Natural killer cell (primary cell): ENCODE measurements around the gene SLC25A21. TPM values are rescaled to one million over a fixed set of nuclear protein-coding genes. Genes with fewer than 3 reads are reported as not detected.

Experiments used
- ATAC-seq, 3 donors: fragments of 150-1000 bp in 2 of 3; fragments of 200-7000 bp in 1 of 3; cut with Tn5 transposase; 1 replicate in 1 of 3; 2 replicates in 2 of 3; pipeline ENCODE4 v1.10.0; 2021; ENCODE audit warnings: mild to moderate bottlenecking in 2 of 3, moderate library complexity in 2 of 3
- DNase-seq, 2 donors: peaks; one replicate each; pipeline versions ENCODE4 v3.0.0 to v3.0.0-alpha.2; 2013 to 2021; ENCODE audit warnings: mixed read lengths in 1 of 2
- H3K27ac ChIP-seq: one replicate; pipeline ENCODE4 v1.5.1; 2013; ENCODE audit warnings: mild to moderate bottlenecking, low read length
- H3K27me3 ChIP-seq: one replicate; pipeline ENCODE4 v1.6.1; 2013; ENCODE audit warnings: low read length; ENCODE audit not compliant: control insufficient read depth, insufficient read depth
- H3K36me3 ChIP-seq: one replicate; pipeline ENCODE4 v1.6.1; 2013; ENCODE audit warnings: low read length; ENCODE audit not compliant: control insufficient read depth, insufficient read depth
- H3K4me1 ChIP-seq: one replicate; pipeline ENCODE4 v1.6.1; 2013; ENCODE audit warnings: low read length; ENCODE audit not compliant: control insufficient read depth, insufficient read depth
- H3K4me3 ChIP-seq: one replicate; pipeline ENCODE4 v1.5.1; 2013; ENCODE audit warnings: low read length
- H3K9me3 ChIP-seq: one replicate; pipeline ENCODE4 v1.6.1; 2013; ENCODE audit warnings: low read length; ENCODE audit not compliant: control insufficient read depth, insufficient read depth
- H3K27ac Mint-ChIP-seq, 2 donors: one replicate each; pipeline ENCODE4 v1.8.0; 2022; ENCODE audit warnings: mild to moderate bottlenecking in 2 of 2, mixed read lengths in 2 of 2, moderate library complexity in 1 of 2
- H3K27me3 Mint-ChIP-seq, 2 donors: one replicate each; pipeline ENCODE4 v1.8.0; 2022; ENCODE audit warnings: low read depth in 2 of 2, mixed read lengths in 2 of 2
- H3K36me3 Mint-ChIP-seq: one replicate; pipeline ENCODE4 v1.8.0; 2022; ENCODE audit warnings: mixed read lengths
- H3K4me1 Mint-ChIP-seq, 2 donors: one replicate each; pipeline ENCODE4 v1.8.0; 2022; ENCODE audit warnings: mixed read lengths in 2 of 2
- H3K4me3 Mint-ChIP-seq: one replicate; pipeline ENCODE4 v1.8.0; 2022; ENCODE audit warnings: mild to moderate bottlenecking, moderate library complexity, mixed read lengths
- H3K9me3 Mint-ChIP-seq, 2 donors: one replicate each; pipeline ENCODE4 v1.8.0; 2022; ENCODE audit warnings: mixed read lengths in 2 of 2
- CTCF ChIP-seq: fragments of 200-600 bp; IDR thresholded peaks from one replicate; pipeline ENCODE4 v1.8.0; 2022; ENCODE audit warnings: antibody characterized with exemption
- WGBS: methylation state at CpG from one replicate; pipeline ENCODE4 v1.1.7; 2013; ENCODE audit warnings: missing lambda C conversion rate; ENCODE audit not compliant: insufficient coverage; 5-methylcytosine and 5-hydroxymethylcytosine counted together
- intact Hi-C: fragments of 100-400 bp; cut with micrococcal nuclease; formaldehyde crosslinking; loops from one replicate; pipeline ENCODE4 v1.14.2; 2022
- total RNA-seq, 4 donors: library from RNA; stranded (reverse); fragments of 120-200 nt in 1 of 4; gene quantifications; one replicate each; pipeline versions ENCODE4 v1.2.3 to v1.2.4, GENCODE V29; 2013 to 2022

Gene SLC25A21
- total RNA-seq, 3 donors from 2014 or later (not counting 1 experiment from before 2014, with no cell fraction given): not detected

- Histone ChIP-seq H3K27ac (no peak overlapping the region), H3K9me3 (no peaks in the 10 kb centered on the region), H3K36me3 (no peaks in the 10 kb centered on the region), H3K27me3 (no peaks in the 10 kb centered on the region), H3K4me3 (no peak overlapping the region), H3K4me1 (no peaks in the 10 kb centered on the region)
- H3K9me3 Mint-ChIP-seq: peaks cover 3 to 7% of the 10 kb centered on the region in 2 donors
- H3K4me3 Mint-ChIP-seq: no peak overlapping the region
- H3K4me1 Mint-ChIP-seq: no peaks in the 10 kb centered on the region
- no peaks in the 10 kb centered on the region for H3K27me3 Mint-ChIP-seq
- intact Hi-C loops: no loop called here
- TF ChIP-seq CTCF: no peak
- DNase-seq (no peak), ATAC-seq (no peak)
- no peak overlapping the region for H3K27ac Mint-ChIP-seq
- no peaks in the 10 kb centered on the region for H3K36me3 Mint-ChIP-seq
- WGBS: 85% methylated on average over 1 of the region's 2 CpGs
Measured at GRCh38 chr14:36766974-36767373, 405.4 kb downstream of the SLC25A21 start.

DNA sequence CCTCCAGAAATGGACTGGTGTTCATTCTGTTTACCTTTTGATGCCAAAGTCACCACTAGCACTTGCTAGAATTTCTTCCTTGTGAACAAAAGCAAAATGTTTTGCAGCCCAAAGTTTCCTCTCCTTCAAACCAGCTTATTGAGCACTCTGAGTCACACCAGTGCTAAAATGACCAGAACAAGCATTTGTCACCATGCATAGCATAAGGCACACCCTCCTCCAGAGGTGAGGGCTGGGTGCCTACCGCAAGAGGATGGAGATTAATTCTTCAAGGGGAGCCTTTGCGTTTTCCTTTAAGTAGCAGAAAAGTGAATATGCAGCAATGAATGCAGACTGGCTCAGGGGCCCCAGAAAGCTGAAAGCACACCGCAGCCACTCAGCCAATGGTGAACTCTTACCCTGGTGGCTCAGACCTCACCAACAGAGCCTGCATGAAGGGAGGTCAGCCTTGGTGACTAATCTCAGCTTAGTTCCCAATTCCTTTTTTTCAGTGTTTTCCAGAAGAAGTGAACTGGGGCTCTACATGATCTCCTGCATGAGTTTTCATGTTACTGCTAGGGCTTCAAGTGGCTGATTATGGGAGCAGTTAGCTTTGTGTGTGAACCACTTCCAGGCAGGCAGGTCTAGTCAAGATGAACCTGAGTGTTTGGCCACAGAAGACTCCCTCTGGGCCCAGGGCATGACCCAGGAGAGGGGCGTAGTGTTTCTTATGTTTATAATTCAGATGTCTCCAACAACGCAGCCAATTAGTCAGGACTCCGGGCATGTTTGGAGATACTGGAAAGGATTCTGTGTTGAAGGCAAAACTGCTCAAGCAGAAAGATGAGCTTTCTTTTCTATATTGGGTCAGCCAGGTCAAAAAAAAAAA lies 414.4 kb downstream of the SLC25A21 start:
- H3K4me3 ChIP-seq: no peak overlapping the region
- Mint-ChIP-seq H3K27me3 (no peaks in the 10 kb centered on the region), H3K27ac (no peak overlapping the region), H3K36me3 (no peaks in the 10 kb centered on the region), H3K4me3 (no peak overlapping the region), H3K9me3 (peaks cover 4 to 5% of the 10 kb centered on the region in 2 donors), H3K4me1 (no peaks in the 10 kb centered on the region)
- no peaks in the 10 kb centered on the region for H3K4me1 ChIP-seq
- no peak overlapping the region for H3K27ac ChIP-seq
- intact Hi-C loops: no loop called here
- no peak for DNase-seq
- ATAC-seq: no peak
- no peaks in the 10 kb centered on the region for H3K36me3 ChIP-seq
- 89% methylated on average over 6 of the region's 6 CpGs for WGBS
- H3K9me3 ChIP-seq: no peaks in the 10 kb centered on the region
- no peaks in the 10 kb centered on the region for H3K27me3 ChIP-seq
- TF ChIP-seq CTCF: no peak

DNA sequence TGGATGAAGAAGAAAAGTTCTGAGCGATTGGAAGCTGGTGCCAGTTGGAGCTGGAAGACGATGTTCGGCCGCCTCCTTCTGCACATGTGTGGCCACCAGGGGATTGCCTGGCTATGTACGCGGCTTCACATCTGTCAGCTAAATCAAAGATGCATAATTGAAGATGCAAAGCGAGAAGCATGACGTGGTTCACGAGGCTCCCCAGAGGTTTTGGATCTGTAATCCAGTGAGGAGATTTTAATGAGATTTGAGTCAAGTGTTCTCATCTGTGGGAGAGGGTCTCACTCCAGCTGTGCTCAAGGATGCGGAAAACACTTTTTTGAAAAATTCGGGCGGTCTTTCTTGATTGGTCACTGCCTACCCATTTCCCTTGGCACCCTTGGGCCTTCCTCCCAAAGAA lies 416.2 kb downstream of the SLC25A21 start:
- ATAC-seq (no peak), DNase-seq (no peak)
- Histone ChIP-seq H3K27me3 (no peaks in the 10 kb centered on the region), H3K4me3 (no peak overlapping the region), H3K4me1 (no peaks in the 10 kb centered on the region), H3K36me3 (no peaks in the 10 kb centered on the region), H3K9me3 (no peaks in the 10 kb centered on the region), H3K27ac (no peak overlapping the region)
- Mint-ChIP-seq H3K9me3 (peaks cover 6 to 8% of the 10 kb centered on the region in 2 donors), H3K27ac (no peak overlapping the region), H3K27me3 (no peaks in the 10 kb centered on the region), H3K4me3 (no peak overlapping the region), H3K4me1 (no peaks in the 10 kb centered on the region), H3K36me3 (no peaks in the 10 kb centered on the region)
- intact Hi-C loops: no loop called here
- no peak for TF ChIP-seq CTCF
- WGBS: 90% methylated on average over 12 of the region's 12 CpGs

- H3K4me1 Mint-ChIP-seq: no peaks in the 10 kb centered on the region
- ATAC-seq: no peak
- H3K27ac Mint-ChIP-seq: no peak overlapping the region
- H3K27me3 ChIP-seq: no peaks in the 10 kb centered on the region
- no peak for DNase-seq
- H3K4me3 ChIP-seq: no peak overlapping the region
- H3K27ac ChIP-seq: no peak overlapping the region
- H3K4me3 Mint-ChIP-seq: no peak overlapping the region
- no peaks in the 10 kb centered on the region for H3K36me3 Mint-ChIP-seq
- H3K4me1 ChIP-seq: no peaks in the 10 kb centered on the region
- peaks cover 6 to 8% of the 10 kb centered on the region in 2 donors for H3K9me3 Mint-ChIP-seq
- H3K27me3 Mint-ChIP-seq: no peaks in the 10 kb centered on the region
- no peak for TF ChIP-seq CTCF
- H3K36me3 ChIP-seq: no peaks in the 10 kb centered on the region
- no peaks in the 10 kb centered on the region for H3K9me3 ChIP-seq
- intact Hi-C loops: no loop called here
Measured at GRCh38 chr14:36755756-36756155, 416.6 kb downstream of the SLC25A21 start.
